ENCODE data around the gene PEX19. TPM values are rescaled to one million over a fixed set of nuclear protein-coding genes. Genes with fewer than 3 reads are reported as not detected.

The PEX19 gene
- total RNA-seq, 1 experiment from 2014 or later: 70.1 TPM

GRCh38 chr1:160277987-160278386 is 6.9 kb downstream of the PEX19 start:
- DNase-seq (ENCODE audit: low read depth): no peak

- DNase-seq (ENCODE audit: low read depth): no peak
Measured at GRCh38 chr1:160277330-160277729, 7.6 kb downstream of the PEX19 start.

- no peak for DNase-seq (ENCODE audit: low read depth)
Measured at GRCh38 chr1:160271025-160271424, 13.9 kb downstream of the PEX19 start.

GRCh38 chr1:160267284-160267991 is 17.5 kb downstream of the PEX19 start:
- DNase-seq (ENCODE audit: low read depth): no peak

GRCh38 chr1:160264795-160265307 is 20.1 kb downstream of the PEX19 start:
- no peak for DNase-seq (ENCODE audit: low read depth)

GRCh38 chr1:160261893-160262794 is 22.8 kb downstream of the PEX19 start, which contains the start of gene DCAF8:
TSS of gene DCAF8 (minus strand) at chr1:160262549. CDS start at chr1:160244008, 18,541 bp downstream.
- DNase-seq (ENCODE audit: low read depth): peak; percentile 99

GRCh38 chr1:160261556-160261892 is 23.4 kb downstream of the PEX19 start:
- peak; percentile 88 for DNase-seq (ENCODE audit: low read depth)

GRCh38 chr1:160260406-160261382 is 24.2 kb downstream of the PEX19 start:
- DNase-seq (ENCODE audit: low read depth): peak; percentile 91

GRCh38 chr1:160258177-160258798 is 26.6 kb downstream of the PEX19 start:
- DNase-seq (ENCODE audit: low read depth): no peak

- no peak for DNase-seq (ENCODE audit: low read depth)
Measured at GRCh38 chr1:160257411-160258015, 27.4 kb downstream of the PEX19 start.

GRCh38 chr1:160256396-160257046 is 28.4 kb downstream of the PEX19 start:
- peak; percentile 67 for DNase-seq (ENCODE audit: low read depth)

- DNase-seq (ENCODE audit: low read depth): no peak
Measured at GRCh38 chr1:160255781-160256300, 29.1 kb downstream of the PEX19 start.

GRCh38 chr1:160251687-160252526 is 33.0 kb downstream of the PEX19 start:
- DNase-seq (ENCODE audit: low read depth): peak; percentile 50

GRCh38 chr1:160251011-160251410 is 33.9 kb downstream of the PEX19 start:
- DNase-seq (ENCODE audit: low read depth): no peak

GRCh38 chr1:160247053-160247452 is 37.9 kb downstream of the PEX19 start:
- no peak for DNase-seq (ENCODE audit: low read depth)

GRCh38 chr1:160245434-160245833 is 39.5 kb downstream of the PEX19 start:
- no peak for DNase-seq (ENCODE audit: low read depth)

GRCh38 chr1:160244209-160244608 is 40.7 kb downstream of the PEX19 start:
- DNase-seq (ENCODE audit: low read depth): no peak

GRCh38 chr1:160243767-160244166 is 41.2 kb downstream of the PEX19 start:
- no peak for DNase-seq (ENCODE audit: low read depth)

Data from Daoy (cell line).